Immature natural killer cell (primary cell): ENCODE data around the gene VAMP8. TPM values are rescaled to one million over a fixed set of nuclear protein-coding genes. Genes with fewer than 3 reads are reported as not detected.

Source experiments
- DNase-seq, 3 donors: peaks; one replicate each; pipeline ENCODE4 v3.0.0; 2022; ENCODE audit warnings: mixed read lengths in 1 of 3
- H3K27ac Mint-ChIP-seq, 6 donors: one replicate each; pipeline ENCODE4 v1.8.0; 2020; ENCODE audit warnings: mixed read lengths in 6 of 6, mild to moderate bottlenecking in 5 of 6, inconsistent platforms in 4 of 6, moderate library complexity in 3 of 6
- H3K27me3 Mint-ChIP-seq, 3 donors: one replicate each; pipeline ENCODE4 v1.8.0; 2020 to 2021; ENCODE audit warnings: low read depth in 3 of 3, mild to moderate bottlenecking in 3 of 3, mixed read lengths in 3 of 3, moderate library complexity in 3 of 3, inconsistent platforms in 1 of 3
- H3K36me3 Mint-ChIP-seq, 3 donors: one replicate each; pipeline ENCODE4 v1.8.0; 2020; ENCODE audit warnings: mixed read lengths in 3 of 3, inconsistent platforms in 2 of 3, mild to moderate bottlenecking in 2 of 3
- H3K4me1 Mint-ChIP-seq, 2 donors: one replicate each; pipeline ENCODE4 v1.8.0; 2020; ENCODE audit warnings: inconsistent platforms in 2 of 2, mild to moderate bottlenecking in 2 of 2, mixed read lengths in 2 of 2, moderate library complexity in 1 of 2
- H3K4me3 Mint-ChIP-seq, 5 donors: one replicate each; pipeline ENCODE4 v1.8.0; 2020; ENCODE audit warnings: mild to moderate bottlenecking in 5 of 5, mixed read lengths in 5 of 5, inconsistent platforms in 3 of 5, moderate library complexity in 3 of 5
- H3K9me3 Mint-ChIP-seq, 6 donors: one replicate each; pipeline ENCODE4 v1.8.0; 2020; ENCODE audit warnings: mild to moderate bottlenecking in 6 of 6, mixed read lengths in 6 of 6, inconsistent platforms in 4 of 6, moderate library complexity in 3 of 6
- polyA plus RNA-seq, 3 donors: library from polyadenylated mRNA; unstranded; fragments of 300-500 nt; fragmentation: Illumina TruSeq; gene quantifications; one replicate each; pipeline ENCODE4 v1.2.3, GENCODE V29; 2021

Gene VAMP8
- polyA plus RNA-seq, 3 donors from 2014 or later, result 457 to 687 (median 617) TPM

- Mint-ChIP-seq H3K36me3 (peaks cover 7 to 10% (median 7%) of the 10 kb centered on the region in 3 donors), H3K9me3 (no peaks in the 10 kb centered on the region)
These were observed 362 bp upstream of the VAMP8 start for GRCh38 chr2:85577063-85577385.

GRCh38 chr2:85578243-85579180 is 1.1 kb downstream of the VAMP8 start:
- H3K27ac Mint-ChIP-seq, result peak overlapping the region; percentile 88 to 98 (median 94)
- peaks cover 0 to 2% (median 2%) of the 10 kb centered on the region in 3 donors for H3K27me3 Mint-ChIP-seq
- no peak for DNase-seq
- H3K36me3 Mint-ChIP-seq, result peaks cover 8 to 16% (median 12%) of the 10 kb centered on the region in 3 donors
- H3K9me3 Mint-ChIP-seq, result no peaks in the 10 kb centered on the region
- peaks cover 45 to 59% of the 10 kb centered on the region in 2 donors for H3K4me1 Mint-ChIP-seq
- peak overlapping the region; percentile 96 to 98 (median 97) for H3K4me3 Mint-ChIP-seq

More at GRCh38 chr2:85577063-85577385, 362 bp upstream of the VAMP8 start:
- peaks cover 0 to 2% (median 2%) of the 10 kb centered on the region in 3 donors for H3K27me3 Mint-ChIP-seq
- H3K4me1 Mint-ChIP-seq, result peaks cover 36 to 45% of the 10 kb centered on the region in 2 donors
- H3K27ac Mint-ChIP-seq, result peak overlapping the region; percentile 88 to 98 (median 94)
- H3K4me3 Mint-ChIP-seq, result peak overlapping the region; percentile 96 to 98 (median 97)
- no peak for DNase-seq

- H3K27me3 Mint-ChIP-seq, result peaks cover 0 to 2% (median 2%) of the 10 kb centered on the region in 3 donors
- peak overlapping the region; percentile 96 to 98 (median 97) for H3K4me3 Mint-ChIP-seq
- peaks cover 8 to 16% (median 12%) of the 10 kb centered on the region in 3 donors for H3K36me3 Mint-ChIP-seq
- H3K27ac Mint-ChIP-seq, result peak overlapping the region; percentile 88 to 98 (median 94)
- H3K4me1 Mint-ChIP-seq, result peaks cover 50 to 66% of the 10 kb centered on the region in 2 donors
- DNase-seq, result no peak
- H3K9me3 Mint-ChIP-seq, result no peaks in the 10 kb centered on the region
These were observed 2.0 kb downstream of the VAMP8 start for GRCh38 chr2:85579266-85579935.

- Mint-ChIP-seq H3K27me3 (peaks cover 0 to 2% (median 2%) of the 10 kb centered on the region in 3 donors), H3K36me3 (peaks cover 8 to 16% (median 12%) of the 10 kb centered on the region in 3 donors), H3K27ac (peak overlapping the region in 2 of 6 donors; percentile 51 to 59), H3K4me3 (peak overlapping the region; percentile 17 to 97 (median 33)), H3K9me3 (no peaks in the 10 kb centered on the region), H3K4me1 (peaks cover 56 to 72% of the 10 kb centered on the region in 2 donors)
- no peak for DNase-seq
These were observed 2.8 kb downstream of the VAMP8 start for GRCh38 chr2:85580206-85580605.

- peaks cover 65 to 83% of the 10 kb centered on the region in 2 donors for H3K4me1 Mint-ChIP-seq
These were observed 5.1 kb downstream of the VAMP8 start for GRCh38 chr2:85582492-85582891.

GRCh38 chr2:85583667-85584353 is 6.4 kb downstream of the VAMP8 start:
- Mint-ChIP-seq H3K27me3 (no peaks in the 10 kb centered on the region), H3K4me1 (peaks cover 58 to 83% of the 10 kb centered on the region in 2 donors), H3K27ac (peak overlapping the region; percentile 84 to 94 (median 90)), H3K36me3 (peaks cover 8 to 19% (median 12%) of the 10 kb centered on the region in 3 donors), H3K4me3 (peak overlapping the region; percentile 86 to 93 (median 90)), H3K9me3 (no peaks in the 10 kb centered on the region)
- DNase-seq, result peak; percentile 51 to 56 (median 56)

More at GRCh38 chr2:85582492-85582891, 5.1 kb downstream of the VAMP8 start:
- H3K4me3 Mint-ChIP-seq, result peak overlapping the region; percentile 11 to 65 (median 47)
- no peaks in the 10 kb centered on the region for H3K9me3 Mint-ChIP-seq
- no peaks in the 10 kb centered on the region for H3K27me3 Mint-ChIP-seq
- H3K27ac Mint-ChIP-seq, result peak overlapping the region in 5 of 6 donors; percentile 69 to 84 (median 77)
- peaks cover 8 to 16% (median 12%) of the 10 kb centered on the region in 3 donors for H3K36me3 Mint-ChIP-seq
- DNase-seq, result no peak

- H3K27me3 Mint-ChIP-seq, result no peaks in the 10 kb centered on the region
- peak within 1 kb of the TSS; percentile 86 to 93 (median 90) for H3K4me3 Mint-ChIP-seq
- H3K9me3 Mint-ChIP-seq, result no peaks in the 10 kb centered on the region
- H3K36me3 Mint-ChIP-seq, result peaks cover 8 to 19% (median 12%) of the 10 kb centered on the region in 3 donors
- peak within 1 kb of the TSS; percentile 84 to 95 (median 90) for H3K27ac Mint-ChIP-seq
- DNase-seq, result peak in 2 of 3 donors; percentile 26 to 33
- H3K4me1 Mint-ChIP-seq, result peaks cover 53 to 79% of the 10 kb centered on the region in 2 donors
These were observed 7.0 kb downstream of the VAMP8 start, which contains the start of gene VAMP5 for GRCh38 chr2:85584354-85584856. VAMP5 (plus strand) TSS chr2:85584431; CDS start chr2:85584491, 60 bp downstream.

- Mint-ChIP-seq H3K27ac (peak overlapping the region; percentile 78 to 95 (median 86)), H3K27me3 (no peaks in the 10 kb centered on the region), H3K9me3 (no peaks in the 10 kb centered on the region), H3K4me3 (peak overlapping the region; percentile 86 to 93 (median 86)), H3K4me1 (peaks cover 47 to 74% of the 10 kb centered on the region in 2 donors), H3K36me3 (peaks cover 8 to 19% (median 12%) of the 10 kb centered on the region in 3 donors)
- DNase-seq, result peak; percentile 19 to 32 (median 24)
These were observed 7.7 kb downstream of the VAMP8 start for GRCh38 chr2:85584857-85585780.

GRCh38 chr2:85585781-85586105 is 8.4 kb downstream of the VAMP8 start:
- Mint-ChIP-seq H3K4me1 (peaks cover 46 to 73% of the 10 kb centered on the region in 2 donors), H3K4me3 (peak overlapping the region; percentile 86 to 93 (median 86)), H3K9me3 (no peaks in the 10 kb centered on the region), H3K36me3 (peaks cover 8 to 16% (median 12%) of the 10 kb centered on the region in 3 donors), H3K27me3 (no peaks in the 10 kb centered on the region), H3K27ac (peak overlapping the region; percentile 78 to 95 (median 86))
- no peak for DNase-seq

GRCh38 chr2:85588236-85588635 is 10.8 kb downstream of the VAMP8 start:
- H3K9me3 Mint-ChIP-seq, result no peaks in the 10 kb centered on the region
- H3K27me3 Mint-ChIP-seq, result no peaks in the 10 kb centered on the region
- no peak for DNase-seq
- peaks cover 35 to 54% of the 10 kb centered on the region in 2 donors for H3K4me1 Mint-ChIP-seq
- H3K27ac Mint-ChIP-seq, result peak overlapping the region in 3 of 6 donors; percentile 2 to 45 (median 20)
- H3K36me3 Mint-ChIP-seq, result peaks cover 0 to 3% (median 0%) of the 10 kb centered on the region in 3 donors
- peak overlapping the region in 1 of 5 donors; percentile 18 for H3K4me3 Mint-ChIP-seq

- no peak for DNase-seq
- Mint-ChIP-seq H3K4me3 (peak overlapping the region in 1 of 5 donors; percentile 18), H3K36me3 (peaks cover 0 to 3% (median 0%) of the 10 kb centered on the region in 3 donors), H3K27me3 (no peaks in the 10 kb centered on the region), H3K27ac (peak overlapping the region in 3 of 6 donors; percentile 2 to 45 (median 21)), H3K4me1 (peaks cover 31 to 50% of the 10 kb centered on the region in 2 donors), H3K9me3 (no peaks in the 10 kb centered on the region)
These were observed 11.3 kb downstream of the VAMP8 start for GRCh38 chr2:85588645-85589044.

GRCh38 chr2:85589181-85589580 is 11.8 kb downstream of the VAMP8 start:
- peaks cover 0 to 3% (median 0%) of the 10 kb centered on the region in 3 donors for H3K36me3 Mint-ChIP-seq
- no peaks in the 10 kb centered on the region for H3K27me3 Mint-ChIP-seq
- no peaks in the 10 kb centered on the region for H3K9me3 Mint-ChIP-seq
- DNase-seq, result no peak
- H3K4me1 Mint-ChIP-seq, result peaks cover 29 to 48% of the 10 kb centered on the region in 2 donors
- no peak overlapping the region for H3K4me3 Mint-ChIP-seq
- no peak overlapping the region for H3K27ac Mint-ChIP-seq
